ENCODE results near the gene KRTAP5-4.

DNA sequence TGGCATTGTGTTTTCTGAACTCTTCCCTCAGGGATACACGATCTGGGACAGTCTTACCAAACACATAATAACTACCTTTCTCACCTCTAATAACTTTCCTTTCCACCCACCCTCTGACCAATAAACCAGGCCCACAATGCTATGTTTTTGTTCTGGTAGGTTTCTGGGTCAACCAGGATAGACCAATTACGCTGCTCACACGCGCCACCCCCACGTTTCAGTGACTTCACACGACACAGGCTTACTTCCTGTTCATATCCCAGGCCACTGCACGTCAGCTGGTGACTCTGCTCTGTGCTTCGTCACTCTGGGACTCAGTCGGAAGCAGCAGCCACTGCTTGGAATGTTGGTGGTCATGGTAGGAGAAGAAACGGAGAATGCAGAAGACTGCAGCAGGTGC is 2.5 kb downstream of the KRTAP5-4 start:
- TF ChIP-seq, protein P1, sequence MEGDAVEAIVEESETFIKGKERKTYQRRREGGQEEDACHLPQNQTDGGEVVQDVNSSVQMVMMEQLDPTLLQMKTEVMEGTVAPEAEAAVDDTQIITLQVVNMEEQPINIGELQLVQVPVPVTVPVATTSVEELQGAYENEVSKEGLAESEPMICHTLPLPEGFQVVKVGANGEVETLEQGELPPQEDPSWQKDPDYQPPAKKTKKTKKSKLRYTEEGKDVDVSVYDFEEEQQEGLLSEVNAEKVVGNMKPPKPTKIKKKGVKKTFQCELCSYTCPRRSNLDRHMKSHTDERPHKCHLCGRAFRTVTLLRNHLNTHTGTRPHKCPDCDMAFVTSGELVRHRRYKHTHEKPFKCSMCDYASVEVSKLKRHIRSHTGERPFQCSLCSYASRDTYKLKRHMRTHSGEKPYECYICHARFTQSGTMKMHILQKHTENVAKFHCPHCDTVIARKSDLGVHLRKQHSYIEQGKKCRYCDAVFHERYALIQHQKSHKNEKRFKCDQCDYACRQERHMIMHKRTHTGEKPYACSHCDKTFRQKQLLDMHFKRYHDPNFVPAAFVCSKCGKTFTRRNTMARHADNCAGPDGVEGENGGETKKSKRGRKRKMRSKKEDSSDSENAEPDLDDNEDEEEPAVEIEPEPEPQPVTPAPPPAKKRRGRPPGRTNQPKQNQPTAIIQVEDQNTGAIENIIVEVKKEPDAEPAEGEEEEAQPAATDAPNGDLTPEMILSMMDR (conservative IDR thresholded peaks at IDR 0.05) = no peak
- TF ChIP-seq EZH2 (IDR thresholded peaks at IDR 0.05; ENCODE audit: low read depth) = no peak

Data from PC-9 (cell line).